Measurements from ENCODE around the gene POP5. TPM values are rescaled to one million over a fixed set of nuclear protein-coding genes. Genes with fewer than 3 reads are reported as not detected.

Gene POP5
- total and polyA plus RNA-seq, 4 donors = 20.0 to 37.1 (median 24.0) TPM

DNA sequence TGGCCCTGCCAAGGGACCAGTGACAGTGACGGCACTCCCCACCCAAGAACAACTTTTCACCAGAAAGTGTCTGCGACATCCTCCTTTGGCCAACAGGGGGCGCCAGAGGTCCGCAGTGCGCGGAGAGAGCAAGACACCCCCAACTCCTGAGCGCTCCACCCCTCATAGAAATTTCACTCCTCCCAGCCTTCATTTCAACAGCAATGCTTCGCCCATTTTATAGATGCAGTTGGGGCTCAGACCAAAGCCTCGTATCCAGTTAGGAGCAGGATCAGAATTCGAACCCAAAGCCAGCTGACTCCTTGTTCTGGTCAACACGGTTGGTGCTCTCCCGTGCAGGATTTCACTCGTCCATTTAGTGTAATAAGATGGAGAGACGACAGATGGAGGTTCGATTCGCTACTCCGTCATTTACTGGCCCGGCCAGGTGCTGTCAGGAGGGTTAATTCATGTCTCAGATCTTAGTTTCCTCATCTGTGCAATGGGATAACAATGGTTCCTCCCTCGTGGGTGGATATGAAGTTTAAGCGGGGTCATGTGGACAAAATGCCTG lies 2.4 kb upstream of the POP5 start:
- TF ChIP-seq RAD21 (IDR thresholded peaks at IDR 0.05) (peak; percentile 85 to 88), YY1 (IDR thresholded peaks at IDR 0.05) (no peak)
- TF ChIP-seq, protein P1, sequence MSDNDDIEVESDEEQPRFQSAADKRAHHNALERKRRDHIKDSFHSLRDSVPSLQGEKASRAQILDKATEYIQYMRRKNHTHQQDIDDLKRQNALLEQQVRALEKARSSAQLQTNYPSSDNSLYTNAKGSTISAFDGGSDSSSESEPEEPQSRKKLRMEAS (IDR thresholded peaks at IDR 0.05) = no peak
- TF ChIP-seq, protein P2, sequence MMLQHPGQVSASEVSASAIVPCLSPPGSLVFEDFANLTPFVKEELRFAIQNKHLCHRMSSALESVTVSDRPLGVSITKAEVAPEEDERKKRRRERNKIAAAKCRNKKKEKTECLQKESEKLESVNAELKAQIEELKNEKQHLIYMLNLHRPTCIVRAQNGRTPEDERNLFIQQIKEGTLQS (IDR thresholded peaks at IDR 0.05) = no peak
- TF ChIP-seq, protein P3, sequence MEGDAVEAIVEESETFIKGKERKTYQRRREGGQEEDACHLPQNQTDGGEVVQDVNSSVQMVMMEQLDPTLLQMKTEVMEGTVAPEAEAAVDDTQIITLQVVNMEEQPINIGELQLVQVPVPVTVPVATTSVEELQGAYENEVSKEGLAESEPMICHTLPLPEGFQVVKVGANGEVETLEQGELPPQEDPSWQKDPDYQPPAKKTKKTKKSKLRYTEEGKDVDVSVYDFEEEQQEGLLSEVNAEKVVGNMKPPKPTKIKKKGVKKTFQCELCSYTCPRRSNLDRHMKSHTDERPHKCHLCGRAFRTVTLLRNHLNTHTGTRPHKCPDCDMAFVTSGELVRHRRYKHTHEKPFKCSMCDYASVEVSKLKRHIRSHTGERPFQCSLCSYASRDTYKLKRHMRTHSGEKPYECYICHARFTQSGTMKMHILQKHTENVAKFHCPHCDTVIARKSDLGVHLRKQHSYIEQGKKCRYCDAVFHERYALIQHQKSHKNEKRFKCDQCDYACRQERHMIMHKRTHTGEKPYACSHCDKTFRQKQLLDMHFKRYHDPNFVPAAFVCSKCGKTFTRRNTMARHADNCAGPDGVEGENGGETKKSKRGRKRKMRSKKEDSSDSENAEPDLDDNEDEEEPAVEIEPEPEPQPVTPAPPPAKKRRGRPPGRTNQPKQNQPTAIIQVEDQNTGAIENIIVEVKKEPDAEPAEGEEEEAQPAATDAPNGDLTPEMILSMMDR (IDR thresholded peaks at IDR 0.05; ENCODE audit: low read depth, low read length, missing input control) = peak; percentile 74
- Histone ChIP-seq H3K27ac (ENCODE audit: low read depth in 1 of 2, low read length in 2 of 2) (no peak overlapping the region), H3K4me1 (ENCODE audit: control insufficient read depth in 4 of 4, insufficient read depth in 4 of 4, low read length in 3 of 4) (peaks cover 0 to 32% (median 24%) of the 10 kb centered on the region in 4 donors), H3K4me3 (ENCODE audit: low read depth in 1 of 3, low read length in 3 of 3) (no peak overlapping the region), H3K9ac (ENCODE audit: low read depth in 1 of 2, low read length in 2 of 2) (no peak overlapping the region), H3K27me3 (ENCODE audit: control insufficient read depth in 4 of 4, insufficient read depth in 4 of 4, low read length in 3 of 4) (no peaks in the 10 kb centered on the region), H3K9me3 (ENCODE audit: control insufficient read depth in 4 of 4, low read length in 3 of 4) (no peaks in the 10 kb centered on the region), H3K36me3 (ENCODE audit: control insufficient read depth in 4 of 4, insufficient read depth in 3 of 4, low read depth in 1 of 4, low read length in 3 of 4) (peaks cover 0 to 11% (median 9%) of the 10 kb centered on the region in 4 donors)
- peak; percentile 83 for DNase-seq (ENCODE audit: low spot score)
- WGBS = 19% methylated on average over 20 of the region's 20 CpGs

DNA sequence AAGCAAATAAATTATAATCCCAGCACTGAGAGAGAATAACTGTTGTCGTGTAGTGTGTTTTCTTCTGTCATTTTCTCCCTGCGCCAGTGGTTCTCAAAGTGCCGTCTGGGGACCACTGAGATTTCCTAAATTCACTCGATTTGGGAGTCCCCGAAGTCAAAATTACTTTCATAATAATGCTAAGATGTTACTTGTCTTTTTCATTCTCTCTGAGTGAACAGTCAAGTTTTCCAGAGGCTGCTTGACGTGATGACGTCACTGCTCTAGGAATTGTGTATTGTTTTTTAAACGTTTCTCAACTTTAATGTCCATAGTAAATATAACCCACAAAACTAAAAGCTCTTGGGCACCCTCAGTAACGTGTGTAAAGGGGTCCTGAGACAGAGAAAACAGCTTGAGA lies 796 bp upstream of the POP5 start:
- Histone ChIP-seq H3K4me1 (ENCODE audit: control insufficient read depth in 4 of 4, insufficient read depth in 4 of 4, low read length in 3 of 4) (peaks cover 0 to 32% (median 24%) of the 10 kb centered on the region in 4 donors), H3K27me3 (ENCODE audit: control insufficient read depth in 4 of 4, insufficient read depth in 4 of 4, low read length in 3 of 4) (no peaks in the 10 kb centered on the region), H3K9me3 (ENCODE audit: control insufficient read depth in 4 of 4, low read length in 3 of 4) (no peaks in the 10 kb centered on the region), H3K27ac (ENCODE audit: low read depth in 1 of 2, low read length in 2 of 2) (no peak overlapping the region), H3K4me3 (ENCODE audit: low read depth in 1 of 3, low read length in 3 of 3) (peak overlapping the region; percentile 81 to 99 (median 95)), H3K9ac (ENCODE audit: low read depth in 1 of 2, low read length in 2 of 2) (peak overlapping the region in 1 of 2 donors; percentile 69), H3K36me3 (ENCODE audit: control insufficient read depth in 4 of 4, insufficient read depth in 3 of 4, low read depth in 1 of 4, low read length in 3 of 4) (peaks cover 0 to 26% (median 22%) of the 10 kb centered on the region in 4 donors)
- TF ChIP-seq GABPA (IDR thresholded peaks at IDR 0.05 in 1 of 2, conservative IDR thresholded peaks at IDR 0.05 in 1 of 2) = no peak
- TF ChIP-seq, protein P1 (IDR thresholded peaks at IDR 0.05) = no peak
- no peak for TF ChIP-seq SP1 (IDR thresholded peaks at IDR 0.05)
- TF ChIP-seq, protein P3 (IDR thresholded peaks at IDR 0.05; ENCODE audit: low read depth, low read length, missing input control) = no peak
- no peak for TF ChIP-seq RAD21 (IDR thresholded peaks at IDR 0.05)
- no peak for TF ChIP-seq HNF4G (IDR thresholded peaks at IDR 0.05)
- no peak for TF ChIP-seq YY1 (IDR thresholded peaks at IDR 0.05)
- TF ChIP-seq JUND (IDR thresholded peaks at IDR 0.05) = no peak
- TF ChIP-seq, protein P4, sequence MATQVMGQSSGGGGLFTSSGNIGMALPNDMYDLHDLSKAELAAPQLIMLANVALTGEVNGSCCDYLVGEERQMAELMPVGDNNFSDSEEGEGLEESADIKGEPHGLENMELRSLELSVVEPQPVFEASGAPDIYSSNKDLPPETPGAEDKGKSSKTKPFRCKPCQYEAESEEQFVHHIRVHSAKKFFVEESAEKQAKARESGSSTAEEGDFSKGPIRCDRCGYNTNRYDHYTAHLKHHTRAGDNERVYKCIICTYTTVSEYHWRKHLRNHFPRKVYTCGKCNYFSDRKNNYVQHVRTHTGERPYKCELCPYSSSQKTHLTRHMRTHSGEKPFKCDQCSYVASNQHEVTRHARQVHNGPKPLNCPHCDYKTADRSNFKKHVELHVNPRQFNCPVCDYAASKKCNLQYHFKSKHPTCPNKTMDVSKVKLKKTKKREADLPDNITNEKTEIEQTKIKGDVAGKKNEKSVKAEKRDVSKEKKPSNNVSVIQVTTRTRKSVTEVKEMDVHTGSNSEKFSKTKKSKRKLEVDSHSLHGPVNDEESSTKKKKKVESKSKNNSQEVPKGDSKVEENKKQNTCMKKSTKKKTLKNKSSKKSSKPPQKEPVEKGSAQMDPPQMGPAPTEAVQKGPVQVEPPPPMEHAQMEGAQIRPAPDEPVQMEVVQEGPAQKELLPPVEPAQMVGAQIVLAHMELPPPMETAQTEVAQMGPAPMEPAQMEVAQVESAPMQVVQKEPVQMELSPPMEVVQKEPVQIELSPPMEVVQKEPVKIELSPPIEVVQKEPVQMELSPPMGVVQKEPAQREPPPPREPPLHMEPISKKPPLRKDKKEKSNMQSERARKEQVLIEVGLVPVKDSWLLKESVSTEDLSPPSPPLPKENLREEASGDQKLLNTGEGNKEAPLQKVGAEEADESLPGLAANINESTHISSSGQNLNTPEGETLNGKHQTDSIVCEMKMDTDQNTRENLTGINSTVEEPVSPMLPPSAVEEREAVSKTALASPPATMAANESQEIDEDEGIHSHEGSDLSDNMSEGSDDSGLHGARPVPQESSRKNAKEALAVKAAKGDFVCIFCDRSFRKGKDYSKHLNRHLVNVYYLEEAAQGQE (IDR thresholded peaks at IDR 0.05) = no peak
- TF ChIP-seq FOXA2 (IDR thresholded peaks at IDR 0.05) = no peak
- TF ChIP-seq EGR1 (IDR thresholded peaks at IDR 0.05; ENCODE audit: low read depth in 2 of 2) = no peak
- TF ChIP-seq HNF4A (conservative IDR thresholded peaks at IDR 0.05) = no peak
- TF ChIP-seq, protein P2 (IDR thresholded peaks at IDR 0.05) = no peak
- TF ChIP-seq RXRA (IDR thresholded peaks at IDR 0.05) = no peak
- no peak for TF ChIP-seq TAF1 (conservative IDR thresholded peaks at IDR 0.05)
- no peak for TF ChIP-seq NR2F2 (IDR thresholded peaks at IDR 0.05)
- TF ChIP-seq FOXA1 (IDR thresholded peaks at IDR 0.05) = no peak
- TF ChIP-seq, protein P5, sequence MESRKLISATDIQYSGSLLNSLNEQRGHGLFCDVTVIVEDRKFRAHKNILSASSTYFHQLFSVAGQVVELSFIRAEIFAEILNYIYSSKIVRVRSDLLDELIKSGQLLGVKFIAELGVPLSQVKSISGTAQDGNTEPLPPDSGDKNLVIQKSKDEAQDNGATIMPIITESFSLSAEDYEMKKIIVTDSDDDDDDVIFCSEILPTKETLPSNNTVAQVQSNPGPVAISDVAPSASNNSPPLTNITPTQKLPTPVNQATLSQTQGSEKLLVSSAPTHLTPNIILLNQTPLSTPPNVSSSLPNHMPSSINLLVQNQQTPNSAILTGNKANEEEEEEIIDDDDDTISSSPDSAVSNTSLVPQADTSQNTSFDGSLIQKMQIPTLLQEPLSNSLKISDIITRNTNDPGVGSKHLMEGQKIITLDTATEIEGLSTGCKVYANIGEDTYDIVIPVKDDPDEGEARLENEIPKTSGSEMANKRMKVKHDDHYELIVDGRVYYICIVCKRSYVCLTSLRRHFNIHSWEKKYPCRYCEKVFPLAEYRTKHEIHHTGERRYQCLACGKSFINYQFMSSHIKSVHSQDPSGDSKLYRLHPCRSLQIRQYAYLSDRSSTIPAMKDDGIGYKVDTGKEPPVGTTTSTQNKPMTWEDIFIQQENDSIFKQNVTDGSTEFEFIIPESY (IDR thresholded peaks at IDR 0.05) = no peak
- 38% methylated on average over 9 of the region's 9 CpGs for WGBS
- no peak for DNase-seq (ENCODE audit: low spot score)
